GM21786 (cell line): ENCODE measurements around the gene GALNT3.
A peak's percentile ranks its signal among the peaks of the same experiment; 100 is the strongest.

ENCODE experiments used
- ATAC-seq: cut with Tn5 transposase; IDR thresholded peaks from one replicate; pipeline ENCODE4 v1.9.1; 2021; ENCODE audit not compliant: unreplicated experiment

The GALNT3 gene

GRCh38 chr2:165796819-165797530, 2.9 kb upstream of the GALNT3 start:
- ATAC-seq = no peak

GRCh38 chr2:165796129-165796528, 2.1 kb upstream of the GALNT3 start:
- ATAC-seq = no peak

- peak; percentile 22 for ATAC-seq
These were observed 964 bp upstream of the GALNT3 start for GRCh38 chr2:165795011-165795410.

- peak; percentile 95 for ATAC-seq
These were observed 485 bp upstream of the GALNT3 start for GRCh38 chr2:165794536-165794928.

GRCh38 chr2:165793161-165793778, 777 bp downstream of the GALNT3 start:
- peak; percentile 3 for ATAC-seq

- no peak for ATAC-seq
These were observed 2.0 kb downstream of the GALNT3 start for GRCh38 chr2:165792104-165792454.

- no peak for ATAC-seq
These were observed 2.5 kb downstream of the GALNT3 start for GRCh38 chr2:165791421-165792103.

GRCh38 chr2:165790466-165790865, 3.6 kb downstream of the GALNT3 start:
- ATAC-seq = no peak

GRCh38 chr2:165787334-165787733, 6.7 kb downstream of the GALNT3 start:
- no peak for ATAC-seq

GRCh38 chr2:165779706-165780105, 14.3 kb downstream of the GALNT3 start:
- ATAC-seq = no peak

- ATAC-seq = no peak
These were observed 15.2 kb downstream of the GALNT3 start for GRCh38 chr2:165778653-165779451.

- no peak for ATAC-seq
These were observed 15.9 kb downstream of the GALNT3 start for GRCh38 chr2:165778187-165778556.

GRCh38 chr2:165777522-165778186, 16.4 kb downstream of the GALNT3 start:
- ATAC-seq = peak; percentile 42

GRCh38 chr2:165776796-165777195, 17.3 kb downstream of the GALNT3 start:
- ATAC-seq = no peak

GRCh38 chr2:165776013-165776412, 18.0 kb downstream of the GALNT3 start:
- no peak for ATAC-seq

- no peak for ATAC-seq
These were observed 20.4 kb downstream of the GALNT3 start for GRCh38 chr2:165773684-165774083.

- no peak for ATAC-seq
These were observed 21.9 kb downstream of the GALNT3 start for GRCh38 chr2:165772183-165772582.

GRCh38 chr2:165766326-165766927, 27.6 kb downstream of the GALNT3 start:
- no peak for ATAC-seq

GRCh38 chr2:165762723-165763122, 31.3 kb downstream of the GALNT3 start:
- ATAC-seq = no peak

GRCh38 chr2:165757906-165758675, 36.0 kb downstream of the GALNT3 start:
- ATAC-seq = no peak
